HG02885 (cell line): Measurements from ENCODE around the gene CUEDC1.
"Not testable (repeated sequence)": the region's sequence is repeated elsewhere in the genome, so short reads cannot be mapped to it uniquely, and the experiment has no call there.

Experiments
- ATAC-seq: cut with Tn5 transposase; IDR thresholded peaks from one replicate; pipeline ENCODE4 v1.9.1; 2021; ENCODE audit warnings: mild to moderate bottlenecking; ENCODE audit not compliant: unreplicated experiment, poor library complexity

CUEDC1 gene

GRCh38 chr17:57962279-57963148 is 7.3 kb upstream of the CUEDC1 start:
- no peak for ATAC-seq

- no peak for ATAC-seq
Measured at GRCh38 chr17:57959929-57960328, 4.7 kb upstream of the CUEDC1 start.

DNA sequence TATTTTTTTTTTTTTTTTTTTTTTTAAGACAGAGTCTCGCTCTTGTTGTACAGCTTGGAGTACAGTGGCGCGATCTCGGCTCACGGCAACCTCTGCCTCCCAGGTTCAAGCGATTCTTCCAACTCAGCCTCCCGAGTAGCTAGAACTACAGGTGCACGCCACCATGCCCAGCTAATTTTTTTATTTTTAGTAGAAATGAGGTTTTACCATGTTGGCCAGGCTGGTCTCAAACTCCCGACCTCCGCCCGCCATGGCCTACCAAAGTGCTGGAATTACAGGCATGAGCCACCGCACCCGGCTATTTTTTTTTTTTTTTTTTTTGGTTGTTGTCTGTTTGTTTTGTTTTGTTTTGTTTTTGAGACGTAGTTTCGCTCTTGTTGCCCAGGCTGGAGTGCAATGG is 3.2 kb upstream of the CUEDC1 start:
- not testable (repeated sequence) for ATAC-seq

DNA sequence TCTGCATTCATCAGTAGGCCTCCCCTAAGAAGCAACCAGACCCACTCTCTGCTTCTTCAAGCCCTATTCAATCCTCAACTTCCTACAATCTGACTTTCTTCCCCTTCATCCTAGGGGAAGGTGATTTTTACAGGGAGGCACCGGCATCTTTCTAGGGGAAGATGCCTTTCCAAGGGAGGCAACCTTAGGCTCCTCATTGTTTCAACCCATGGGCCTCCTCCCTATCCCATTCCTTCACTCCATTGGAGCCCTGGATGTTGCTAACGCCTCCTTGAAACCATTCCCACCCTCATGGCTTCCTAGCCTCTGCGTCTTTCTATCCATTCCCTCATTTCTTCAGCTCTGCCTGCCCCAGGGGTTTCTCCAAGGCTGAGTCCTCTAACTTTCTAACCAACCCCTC is 2.7 kb upstream of the CUEDC1 start:
- no peak for ATAC-seq

DNA sequence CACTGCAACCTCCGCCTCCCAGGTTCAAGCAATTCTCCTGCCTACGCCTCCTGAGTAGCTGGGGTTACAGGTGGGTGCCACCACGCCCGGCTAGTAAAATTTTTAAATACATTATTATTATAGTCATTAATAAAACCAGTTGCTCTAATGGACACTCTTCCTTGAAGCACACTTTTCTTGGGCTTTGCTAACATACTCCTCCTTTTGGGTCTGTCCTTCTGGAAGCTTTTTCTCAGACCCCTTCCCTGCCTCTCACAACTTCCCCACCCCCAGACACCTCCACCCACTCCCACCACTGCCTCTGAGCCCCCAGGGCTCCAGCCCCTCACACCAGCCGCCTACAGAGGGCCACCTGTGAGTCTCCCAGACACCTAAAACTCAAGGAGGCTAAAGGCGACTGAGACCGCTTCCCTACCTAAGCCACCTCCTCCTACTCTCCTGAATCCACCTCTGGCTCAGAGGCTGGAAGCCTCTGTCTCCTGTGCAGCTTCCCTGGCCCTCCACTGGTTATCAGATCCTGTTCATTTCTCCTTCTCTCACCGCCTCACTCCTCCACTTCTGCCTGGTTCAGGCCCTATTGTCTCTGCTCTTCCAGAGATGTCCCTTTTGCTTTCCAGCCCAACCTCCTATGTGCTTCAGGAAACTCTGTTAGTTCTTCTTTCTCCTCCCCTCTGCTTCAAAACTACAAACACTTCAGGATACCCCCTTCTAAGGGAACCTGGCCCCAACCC is 2.1 kb upstream of the CUEDC1 start:
- no peak for ATAC-seq

GRCh38 chr17:57956291-57957119 is 1.3 kb upstream of the CUEDC1 start:
- peak; percentile 77 for ATAC-seq

DNA sequence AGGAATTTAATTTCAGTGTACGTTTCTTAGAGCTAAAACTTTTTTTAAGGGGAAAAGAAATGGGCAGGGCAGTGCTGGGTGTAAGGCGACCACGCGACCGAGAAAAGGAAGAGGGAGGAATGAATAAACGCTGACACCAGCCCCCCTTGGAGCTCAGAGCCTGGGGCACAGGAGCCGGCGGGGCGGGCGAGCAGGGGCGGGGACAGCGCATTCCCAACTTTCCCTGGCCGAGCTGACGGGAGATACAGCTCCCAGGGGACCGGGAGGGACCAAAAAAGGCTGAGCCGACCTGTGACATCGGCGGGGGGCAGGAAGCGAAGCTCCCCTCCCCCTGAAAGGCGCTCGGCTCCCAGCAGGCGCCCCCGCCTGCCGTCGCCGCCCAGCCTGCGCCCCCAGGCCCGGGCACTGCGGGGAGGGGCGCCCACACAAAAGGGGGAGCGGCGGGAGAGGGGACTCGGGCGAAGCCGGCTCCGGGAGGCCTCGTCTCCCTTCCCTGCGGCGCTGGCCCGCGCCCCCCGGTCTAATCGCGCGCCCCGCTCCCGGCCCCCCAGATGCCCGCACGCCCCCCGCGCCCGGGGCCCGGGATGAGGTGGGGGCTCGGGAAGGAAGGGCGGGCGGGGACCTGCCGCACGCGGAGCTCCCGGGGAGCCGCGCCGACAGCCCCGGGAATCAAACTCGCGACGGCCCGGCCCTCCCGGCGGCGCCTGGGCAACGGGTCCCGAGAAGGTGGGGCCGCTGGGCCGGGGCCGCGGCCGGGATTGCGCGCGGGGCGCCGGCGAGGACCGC is 622 bp downstream of the CUEDC1 start:
- ATAC-seq: no peak

- ATAC-seq: no peak
Measured at GRCh38 chr17:57953705-57954396, 1.4 kb downstream of the CUEDC1 start.

- no peak for ATAC-seq
Measured at GRCh38 chr17:57953219-57953618, 2.0 kb downstream of the CUEDC1 start.

GRCh38 chr17:57949649-57950048 is 5.6 kb downstream of the CUEDC1 start:
- no peak for ATAC-seq

GRCh38 chr17:57948555-57949420 is 6.4 kb downstream of the CUEDC1 start:
- no peak for ATAC-seq

DNA sequence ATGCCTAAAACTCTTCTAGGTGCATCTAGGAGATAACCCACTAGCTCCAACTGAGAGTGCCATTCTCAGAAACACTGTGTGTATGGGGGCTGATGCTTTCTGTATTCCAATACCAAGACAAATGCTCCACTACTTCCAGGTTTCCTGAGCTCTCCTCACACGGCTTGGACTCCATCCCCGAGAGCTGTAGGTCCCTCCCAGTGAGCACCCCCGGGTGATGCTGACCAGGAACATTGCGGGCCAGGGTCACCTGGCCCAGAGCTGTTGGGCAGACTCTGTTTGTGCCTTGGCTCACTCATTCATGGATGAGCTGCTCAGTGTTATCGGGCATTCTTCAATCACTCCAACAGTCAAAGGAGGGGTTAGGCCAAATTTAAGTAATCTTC is 7.0 kb downstream of the CUEDC1 start:
- no peak for ATAC-seq

DNA sequence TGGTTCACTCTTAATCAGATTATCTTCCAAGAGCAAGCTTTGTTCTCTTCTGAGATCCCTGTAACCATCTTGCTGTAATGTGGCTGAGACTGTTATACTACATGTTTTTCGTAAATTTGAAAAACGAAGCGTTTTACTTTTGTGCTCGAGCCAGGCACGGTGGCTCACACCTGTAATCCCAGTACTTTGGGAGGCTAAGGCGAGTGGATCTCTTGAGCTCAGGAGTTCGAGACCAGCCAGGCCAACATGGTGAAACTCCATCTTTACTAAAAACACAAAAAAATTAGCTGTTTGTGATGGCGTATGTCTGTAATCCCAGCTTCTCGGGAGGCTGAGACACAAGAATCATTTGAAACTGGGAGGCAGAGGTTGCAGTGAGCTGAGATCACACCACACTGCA is 7.8 kb downstream of the CUEDC1 start:
- no peak for ATAC-seq

DNA sequence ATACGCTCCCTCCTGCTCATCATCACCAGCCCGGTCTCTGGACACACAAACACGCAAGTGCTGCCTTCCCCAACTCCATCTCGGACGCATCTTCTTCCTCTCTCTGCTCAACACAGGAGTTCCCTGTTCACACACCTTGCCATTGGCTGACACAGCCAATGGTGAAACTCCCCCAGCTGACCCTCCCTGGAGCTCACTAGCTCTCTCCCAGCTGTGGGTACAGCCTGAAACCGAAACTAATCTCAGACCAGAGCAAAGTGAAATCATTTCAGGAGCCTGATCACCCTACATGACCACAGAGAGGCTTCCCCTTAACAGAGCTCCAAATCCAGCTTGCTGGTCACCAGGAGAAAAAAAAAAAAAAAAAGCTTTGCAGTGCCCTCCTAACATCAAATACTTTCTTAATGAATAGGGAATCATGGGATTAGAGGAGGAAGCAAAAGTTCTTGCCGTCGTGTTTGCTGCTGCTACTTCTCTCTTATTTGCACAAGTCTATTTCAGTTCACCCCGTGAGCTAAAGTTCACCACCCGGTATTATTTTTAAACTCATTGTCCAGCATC is 8.3 kb downstream of the CUEDC1 start:
- ATAC-seq: peak; percentile 86

DNA sequence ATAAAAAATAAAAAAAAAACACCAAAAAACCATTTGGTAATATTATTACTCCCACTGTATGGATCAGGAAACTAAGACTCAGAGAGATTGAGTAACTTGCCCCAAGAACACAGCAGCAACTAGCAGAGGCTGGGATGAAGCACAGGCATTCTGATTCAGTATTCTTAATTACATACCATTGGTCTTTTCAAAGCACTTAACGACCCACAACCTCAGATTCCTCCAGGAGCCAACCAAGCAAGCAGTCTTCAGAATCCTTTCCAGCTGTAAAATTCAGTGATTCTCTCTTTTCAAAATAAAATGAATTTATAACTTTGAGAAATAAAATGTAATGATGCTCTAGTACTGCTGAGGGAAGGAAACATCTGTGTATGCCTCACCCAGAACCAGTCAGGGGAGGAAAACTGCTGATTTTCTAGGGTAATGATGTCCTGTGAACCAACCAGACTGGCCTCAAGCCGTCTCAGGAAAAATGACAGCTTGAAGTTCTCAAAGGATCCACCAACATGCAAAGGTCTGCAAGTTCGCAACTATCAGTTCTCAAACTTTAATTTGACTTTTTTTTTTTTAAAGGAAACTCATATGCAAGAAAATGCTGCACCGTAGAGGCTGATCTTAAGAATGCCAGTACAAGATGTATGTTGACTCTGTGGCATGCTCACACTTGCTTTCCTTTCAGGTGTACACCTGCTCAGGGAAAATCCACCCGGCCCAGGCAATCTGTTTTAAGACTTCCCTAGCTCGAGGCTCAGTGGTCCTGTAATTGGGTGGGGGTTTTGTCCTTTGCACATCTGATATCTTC is 9.0 kb downstream of the CUEDC1 start:
- ATAC-seq: no peak

- no peak for ATAC-seq
Measured at GRCh38 chr17:57944908-57945307, 10.3 kb downstream of the CUEDC1 start.

DNA sequence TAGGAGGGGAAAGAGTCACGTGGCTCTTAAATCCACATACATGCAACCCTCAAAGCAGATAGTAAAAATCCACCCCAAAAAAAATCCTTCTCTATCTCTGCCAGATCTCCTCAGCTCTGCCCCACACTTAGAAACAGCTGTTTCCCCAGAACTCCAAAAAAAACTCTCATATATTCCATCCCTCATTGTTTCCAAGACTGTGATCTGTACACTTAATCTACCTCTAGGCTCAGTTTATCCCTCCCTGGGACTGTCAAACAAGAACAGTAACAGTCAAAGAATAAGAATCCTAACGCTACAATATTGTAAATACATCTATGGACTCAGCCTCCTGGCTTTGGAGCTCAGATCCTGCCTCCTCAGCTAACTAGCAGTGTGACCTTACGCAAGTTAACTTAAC is 11.6 kb downstream of the CUEDC1 start:
- no peak for ATAC-seq
